GM12865 (cell line): ENCODE results near the gene MLH3.

Experiments
- DNase-seq: peaks from one replicate; pipeline ENCODE4 v3.0.0; 2010; ENCODE audit warnings: low read depth
- H3K4me3 ChIP-seq: 2 replicates; pipeline ENCODE4 v1.5.1; 2011; ENCODE audit warnings: mild to moderate bottlenecking, low read depth, low read length, control low read depth
- TF ChIP-seq, protein P1 (sequence below): IDR thresholded peaks from 2 replicates; pipeline ENCODE4 v1.5.1; 2011; ENCODE audit warnings: low read length, control low read depth, low read depth, inconsistent platforms; ENCODE audit not compliant: insufficient read depth; ENCODE audit errors: missing control alignments

MLH3 gene

DNA sequence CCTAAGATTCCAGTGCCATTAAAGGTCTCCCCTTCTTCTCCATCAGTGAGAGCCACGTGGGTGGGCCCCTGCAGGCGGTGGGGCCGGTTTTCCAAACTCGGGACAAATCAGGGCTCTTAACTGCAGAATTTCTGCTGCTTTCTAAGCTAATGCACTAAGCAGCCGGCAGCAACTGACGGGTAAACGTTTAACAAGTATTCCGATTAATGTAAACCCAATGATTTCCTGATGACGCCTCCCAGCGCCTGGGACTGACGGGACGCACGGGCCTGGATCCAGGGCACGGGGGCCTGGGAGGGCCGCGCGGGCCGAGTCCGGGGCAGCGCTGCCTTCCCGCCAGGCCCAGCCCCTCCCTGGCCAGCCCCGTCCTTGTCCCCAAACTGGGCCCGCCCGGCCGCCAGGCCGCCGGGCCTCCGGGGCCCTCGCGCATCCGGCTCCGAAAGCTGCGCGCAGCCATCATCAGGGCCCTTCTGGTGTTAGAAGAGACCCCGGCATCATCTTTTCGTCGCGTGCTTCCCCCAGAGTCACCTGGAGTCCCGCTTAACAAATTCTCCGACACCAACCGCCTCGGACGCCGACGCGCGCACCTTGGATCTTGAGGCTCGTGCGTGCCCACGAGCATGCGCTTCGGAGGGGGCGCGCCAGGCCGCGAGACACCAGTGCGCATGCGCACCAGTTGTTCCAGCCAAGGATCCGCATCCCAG is at the start of gene MLH3:
TSS of gene MLH3 (minus strand) at position 616 of the 704 bp plus-strand sequence. CDS start 1,812 bp downstream, outside the sequence.
- peak within 1 kb of the TSS; percentile 63 for H3K4me3 ChIP-seq
- DNase-seq = peak; percentile 93
- TF ChIP-seq, protein P1, sequence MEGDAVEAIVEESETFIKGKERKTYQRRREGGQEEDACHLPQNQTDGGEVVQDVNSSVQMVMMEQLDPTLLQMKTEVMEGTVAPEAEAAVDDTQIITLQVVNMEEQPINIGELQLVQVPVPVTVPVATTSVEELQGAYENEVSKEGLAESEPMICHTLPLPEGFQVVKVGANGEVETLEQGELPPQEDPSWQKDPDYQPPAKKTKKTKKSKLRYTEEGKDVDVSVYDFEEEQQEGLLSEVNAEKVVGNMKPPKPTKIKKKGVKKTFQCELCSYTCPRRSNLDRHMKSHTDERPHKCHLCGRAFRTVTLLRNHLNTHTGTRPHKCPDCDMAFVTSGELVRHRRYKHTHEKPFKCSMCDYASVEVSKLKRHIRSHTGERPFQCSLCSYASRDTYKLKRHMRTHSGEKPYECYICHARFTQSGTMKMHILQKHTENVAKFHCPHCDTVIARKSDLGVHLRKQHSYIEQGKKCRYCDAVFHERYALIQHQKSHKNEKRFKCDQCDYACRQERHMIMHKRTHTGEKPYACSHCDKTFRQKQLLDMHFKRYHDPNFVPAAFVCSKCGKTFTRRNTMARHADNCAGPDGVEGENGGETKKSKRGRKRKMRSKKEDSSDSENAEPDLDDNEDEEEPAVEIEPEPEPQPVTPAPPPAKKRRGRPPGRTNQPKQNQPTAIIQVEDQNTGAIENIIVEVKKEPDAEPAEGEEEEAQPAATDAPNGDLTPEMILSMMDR = no peak

DNA sequence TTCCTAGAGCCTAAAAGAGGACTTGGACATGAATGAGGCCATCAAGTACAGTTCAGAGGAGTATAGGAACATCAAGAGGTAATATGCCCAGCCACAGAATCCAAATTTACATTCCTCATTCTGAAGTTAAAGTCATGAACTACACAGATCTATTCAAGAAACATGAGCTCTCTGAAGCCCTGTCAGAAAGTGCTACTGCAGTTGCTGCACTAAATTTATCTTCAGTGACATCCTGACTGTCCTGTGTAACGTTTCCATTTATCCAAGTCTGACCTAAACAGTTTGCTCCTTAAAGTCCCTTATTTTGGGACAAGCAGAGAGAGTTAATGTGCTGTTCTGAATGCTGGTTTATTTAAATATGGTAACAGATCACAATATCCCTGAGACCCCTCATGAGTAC is 47.4 kb upstream of the MLH3 start:
- TF ChIP-seq, protein P1 = no peak
- no peak for DNase-seq
- no peak overlapping the region for H3K4me3 ChIP-seq

DNA sequence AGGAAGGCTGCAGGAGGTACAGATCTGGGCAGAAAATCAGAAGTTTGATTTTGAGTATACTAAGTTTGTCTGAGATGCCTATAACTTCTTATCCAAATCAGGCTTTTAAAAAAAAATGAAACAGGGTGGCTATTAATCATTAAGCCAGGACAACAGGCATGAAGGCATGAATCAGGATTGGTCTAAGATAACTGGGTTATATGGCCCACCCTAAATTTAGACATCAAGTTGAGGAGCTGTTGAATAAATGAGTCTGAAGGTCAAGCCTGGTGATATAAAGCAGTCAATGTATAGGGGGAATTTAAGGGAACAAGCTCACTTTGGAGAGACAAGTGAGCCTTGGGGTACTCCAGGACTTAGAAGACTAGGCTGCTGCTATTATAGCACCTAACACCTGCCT is 46.9 kb upstream of the MLH3 start:
- TF ChIP-seq, protein P1 = no peak
- H3K4me3 ChIP-seq = no peak overlapping the region
- DNase-seq = no peak

DNA sequence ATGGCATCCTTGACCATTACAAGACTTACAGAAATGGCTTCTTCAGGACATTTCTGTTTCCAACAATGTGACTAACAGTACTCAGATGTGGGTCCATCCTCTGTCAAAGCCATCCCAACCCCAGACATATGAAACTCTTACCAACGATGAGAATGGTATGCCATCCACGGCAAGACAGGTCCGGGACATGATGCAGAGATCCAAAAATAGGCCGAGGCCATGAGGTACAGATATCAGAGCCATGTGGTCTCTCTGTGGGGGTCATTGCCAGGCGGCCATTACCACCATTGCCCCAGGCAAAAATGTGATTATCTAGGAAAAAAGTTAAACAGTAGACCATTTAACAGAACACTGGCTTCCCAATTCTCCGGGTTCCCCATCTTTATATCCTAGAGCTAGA is 45.7 kb upstream of the MLH3 start:
- DNase-seq = no peak
- H3K4me3 ChIP-seq = no peak overlapping the region
- TF ChIP-seq, protein P1 = no peak

DNA sequence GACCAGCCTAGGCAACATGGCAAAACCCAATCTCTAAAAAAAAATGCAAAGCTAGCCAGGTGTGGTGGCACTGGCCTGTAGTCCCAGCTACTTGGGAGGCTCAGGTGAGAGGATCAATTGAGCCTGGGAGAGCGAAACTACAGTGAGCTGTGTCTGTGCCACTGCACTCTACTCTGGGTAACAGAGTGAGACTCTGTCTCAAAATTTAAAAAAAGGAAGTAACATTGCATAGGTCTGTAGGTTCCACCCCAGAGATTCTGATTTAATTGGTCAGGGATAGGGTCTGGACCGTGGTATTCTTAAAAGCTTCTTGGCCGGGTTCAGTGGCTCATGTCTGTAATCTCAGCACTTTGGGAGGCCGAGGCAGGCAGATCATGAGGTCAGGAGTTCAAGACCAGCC is 44.4 kb upstream of the MLH3 start:
- no peak overlapping the region for H3K4me3 ChIP-seq
- DNase-seq = no peak
- TF ChIP-seq, protein P1 = no peak

DNA sequence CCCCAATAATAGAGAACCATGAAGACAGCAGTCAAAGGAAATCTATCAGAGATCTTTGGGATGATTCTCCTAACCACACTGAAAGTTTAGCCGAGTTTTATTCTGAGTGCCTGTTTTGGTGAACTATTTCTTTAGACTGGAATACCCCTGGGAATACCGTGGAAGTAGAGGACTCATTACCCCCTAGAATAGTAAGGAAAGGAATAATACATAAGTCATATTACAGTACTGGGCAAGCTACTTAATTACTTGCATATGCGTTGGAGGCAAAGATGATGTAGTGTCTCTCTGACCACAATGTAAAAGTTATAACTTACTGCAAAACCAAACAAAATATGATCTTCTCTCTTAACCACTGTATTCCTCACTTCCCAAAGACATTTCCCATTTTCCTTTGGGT is 43.6 kb upstream of the MLH3 start:
- no peak for DNase-seq
- TF ChIP-seq, protein P1 = no peak
- H3K4me3 ChIP-seq = no peak overlapping the region

DNA sequence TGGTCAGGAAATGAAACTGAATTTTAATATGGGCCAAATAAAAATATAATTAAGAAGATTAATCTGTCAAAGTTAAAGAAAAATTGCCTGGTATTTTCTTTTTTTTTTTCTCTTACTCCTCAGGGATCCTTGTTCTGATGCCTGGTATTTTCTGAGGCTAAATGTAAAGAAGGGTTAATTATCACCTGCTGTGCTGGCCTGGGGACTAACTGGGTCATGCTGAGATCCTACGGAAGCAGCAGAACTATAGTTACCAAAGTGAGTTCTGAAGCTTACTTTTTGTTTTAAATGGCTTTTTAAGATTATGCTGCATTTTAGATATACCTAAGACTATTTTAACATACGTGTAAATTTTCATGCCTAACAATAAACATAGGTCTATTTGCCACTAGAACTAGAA is 41.4 kb upstream of the MLH3 start:
- no peak for DNase-seq
- TF ChIP-seq, protein P1 = no peak
- no peak overlapping the region for H3K4me3 ChIP-seq
